Ovary (tissue), 9 donors: ENCODE measurements around the gene HSF4. TPM values are rescaled to one million over a fixed set of nuclear protein-coding genes. Genes with fewer than 3 reads are reported as not detected.

Experiments
- DNase-seq, 5 donors: peaks; one replicate each; pipeline ENCODE4 v3.0.0-alpha.2; 2019 to 2020
- H3K27ac ChIP-seq, 2 donors: fragments of 200-600 bp; one replicate each; pipeline versions ENCODE4 v1.5.1 to v1.8.0; 2019 to 2022
- H3K27me3 ChIP-seq: fragments of 200-600 bp; one replicate; pipeline ENCODE4 v1.8.0; 2022
- H3K36me3 ChIP-seq: fragments of 200-600 bp; sonication (generic); one replicate; pipeline ENCODE4 v1.5.1; 2019
- H3K4me1 ChIP-seq: one replicate; pipeline ENCODE4 v1.8.1; 2013; ENCODE audit warnings: mild to moderate bottlenecking, moderate library complexity; ENCODE audit not compliant: insufficient read depth
- H3K4me3 ChIP-seq: fragments of 200-600 bp; sonication (generic); one replicate; pipeline ENCODE4 v1.5.1; 2017
- H3K9me3 ChIP-seq, 2 donors: fragments of 200-600 bp in 1 of 2; sonication (generic) in 1 of 2; one replicate each; pipeline versions ENCODE4 v1.5.1 to v1.8.1; 2013 to 2019; ENCODE audit warnings: mild to moderate bottlenecking in 1 of 2, moderate library complexity in 1 of 2
- EP300 ChIP-seq: sonication (generic); formaldehyde crosslinking; IDR thresholded peaks from one replicate; pipeline ENCODE4 v1.6.1; 2017; ENCODE audit warnings: antibody characterized with exemption
- POLR2A ChIP-seq: fragments of 450-650 bp; IDR thresholded peaks from one replicate; pipeline ENCODE4 v1.6.1; 2017; ENCODE audit warnings: antibody characterized with exemption, mild to moderate bottlenecking, moderate library complexity
- WGBS, 3 donors: extraction: QIAGEN DNeasy Blood & Tissue Kit in 1 of 3; methylation state at CpG; one replicate each; pipeline versions ENCODE4 v1.1.5 to v1.1.7; 2013 to 2017; 5-methylcytosine and 5-hydroxymethylcytosine counted together
- intact Hi-C, 4 donors: fragments of 100-400 bp; cut with DNase I; formaldehyde crosslinking; loops; one replicate each; pipeline versions ENCODE4 v1.11.0 to v1.15.1; 2022 to 2023
- polyA plus RNA-seq, 2 donors: library from polyadenylated mRNA; stranded (reverse); fragments of 200-250 nt in 1 of 2; fragments of 350-450 nt in 1 of 2; fragmentation: Illumina TruSeq in 1 of 2; extraction: RNeasy Lipid Tissue Mini Kit (QIAGEN cat#74804) in 1 of 2; gene quantifications; one replicate each; pipeline ENCODE4 v1.2.3, GENCODE V29; 2013 to 2014
- total RNA-seq, 7 donors: library from RNA; depleted of rRNA in 2 of 7; stranded (reverse); fragments of >200 nt in 2 of 7; fragmentation: NEBNext Ultra II Directional in 3 of 7; extraction: Animal tissue kit (Norgen Biotek cat#: 25700) in 3 of 7; gene quantifications; one replicate each; pipeline versions ENCODE4 v1.1.0 to v1.2.4, GENCODE V29; 2016 to 2023
- TF ChIP-seq, protein P1 (sequence below), 3 donors: fragments of 450-650 bp in 2 of 3; fragments of 200-600 bp in 1 of 3; IDR thresholded peaks; one replicate each; pipeline versions ENCODE4 v1.5.1 to v1.8.0; 2016 to 2022; ENCODE audit warnings: antibody characterized with exemption in 3 of 3, mild to moderate bottlenecking in 1 of 3
- donor health status: DM: no; HTN: no; CAD: no; lungs with moderate emphysema.
- donor health status: DM: no; HTN: no; CAD: no.
- donor health status: Bipolar disorder and iron deficiency.
- donor health status: DM: yes; HTN: yes; CAD: no.
- donor health status: DM: no; HTN: no; CAD: no.
- donor health status: DM: yes; HTN: yes; CAD: no.

The HSF4 gene
- total and polyA plus RNA-seq, 9 donors: 9.9 to 115 (median 69.6) TPM

GRCh38 chr16:67190448-67191399 is 26.2 kb downstream of the HSF4 start:
- Histone ChIP-seq H3K36me3 (no peaks in the 10 kb centered on the region), H3K4me1 (peaks cover 10% of the 10 kb centered on the region), H3K4me3 (no peak overlapping the region), H3K27me3 (no peaks in the 10 kb centered on the region), H3K27ac (no peak overlapping the region), H3K9me3 (no peaks in the 10 kb centered on the region)
- intact Hi-C loops: no loop called here
- DNase-seq: no peak
- no peak for TF ChIP-seq POLR2A
- TF ChIP-seq, protein P1, sequence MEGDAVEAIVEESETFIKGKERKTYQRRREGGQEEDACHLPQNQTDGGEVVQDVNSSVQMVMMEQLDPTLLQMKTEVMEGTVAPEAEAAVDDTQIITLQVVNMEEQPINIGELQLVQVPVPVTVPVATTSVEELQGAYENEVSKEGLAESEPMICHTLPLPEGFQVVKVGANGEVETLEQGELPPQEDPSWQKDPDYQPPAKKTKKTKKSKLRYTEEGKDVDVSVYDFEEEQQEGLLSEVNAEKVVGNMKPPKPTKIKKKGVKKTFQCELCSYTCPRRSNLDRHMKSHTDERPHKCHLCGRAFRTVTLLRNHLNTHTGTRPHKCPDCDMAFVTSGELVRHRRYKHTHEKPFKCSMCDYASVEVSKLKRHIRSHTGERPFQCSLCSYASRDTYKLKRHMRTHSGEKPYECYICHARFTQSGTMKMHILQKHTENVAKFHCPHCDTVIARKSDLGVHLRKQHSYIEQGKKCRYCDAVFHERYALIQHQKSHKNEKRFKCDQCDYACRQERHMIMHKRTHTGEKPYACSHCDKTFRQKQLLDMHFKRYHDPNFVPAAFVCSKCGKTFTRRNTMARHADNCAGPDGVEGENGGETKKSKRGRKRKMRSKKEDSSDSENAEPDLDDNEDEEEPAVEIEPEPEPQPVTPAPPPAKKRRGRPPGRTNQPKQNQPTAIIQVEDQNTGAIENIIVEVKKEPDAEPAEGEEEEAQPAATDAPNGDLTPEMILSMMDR (IDR thresholded peaks at IDR 0.05): no peak
- no peak for TF ChIP-seq EP300
- WGBS, 3 donors: 57 to 73% (median 64%) methylated on average over 13 of the region's 13 CpGs

- Histone ChIP-seq H3K36me3 (no peaks in the 10 kb centered on the region), H3K4me1 (peaks cover 10% of the 10 kb centered on the region), H3K27me3 (no peaks in the 10 kb centered on the region), H3K4me3 (peak overlapping the region; percentile 92), H3K9me3 (no peaks in the 10 kb centered on the region), H3K27ac (no peak overlapping the region)
- no peak for DNase-seq
- 17 to 19% (median 17%) methylated on average over 9 of the region's 9 CpGs for WGBS, 3 donors
- no peak for TF ChIP-seq EP300
- no peak for TF ChIP-seq POLR2A
- TF ChIP-seq, protein P1 (IDR thresholded peaks at IDR 0.05): no peak
- intact Hi-C loops: no loop called here
These were observed 27.0 kb downstream of the HSF4 start for GRCh38 chr16:67191411-67191994.

GRCh38 chr16:67191995-67192681 is 27.6 kb downstream of the HSF4 start, which contains the start of gene E2F4:
Gene E2F4, plus strand, starts transcription at chr16:67192155. Its CDS starts 73 bp downstream, at chr16:67192228.
- WGBS, 3 donors: 0 to 1% (median 0%) methylated on average over 46 to 54 of the region's 54 CpGs
- Histone ChIP-seq H3K4me3 (peak within 1 kb of the TSS; percentile 92), H3K27me3 (no peaks in the 10 kb centered on the region), H3K36me3 (no peaks in the 10 kb centered on the region), H3K4me1 (peaks cover 10% of the 10 kb centered on the region), H3K27ac (peak within 1 kb of the TSS; percentile 1 to 55), H3K9me3 (no peaks in the 10 kb centered on the region)
- peak; percentile 83 to 92 (median 88) for DNase-seq
- TF ChIP-seq, protein P1 (IDR thresholded peaks at IDR 0.05): no peak
- TF ChIP-seq POLR2A: peak; percentile 70
- intact Hi-C loops: no loop called here

GRCh38 chr16:67192781-67193361 is 28.3 kb downstream of the HSF4 start:
- WGBS, 3 donors: 16 to 32% (median 19%) methylated on average over 17 of the region's 17 CpGs
- H3K9me3 ChIP-seq: no peaks in the 10 kb centered on the region
- TF ChIP-seq POLR2A (no peak), EP300 (no peak)
- TF ChIP-seq, protein P1 (IDR thresholded peaks at IDR 0.05): no peak
- peak overlapping the region; percentile 92 for H3K4me3 ChIP-seq
- peak overlapping the region in 1 of 2 donors; percentile 1 for H3K27ac ChIP-seq
- peaks cover 10% of the 10 kb centered on the region for H3K4me1 ChIP-seq
- H3K36me3 ChIP-seq: no peaks in the 10 kb centered on the region
- DNase-seq: no peak
- intact Hi-C loops: no loop called here
- no peaks in the 10 kb centered on the region for H3K27me3 ChIP-seq
